ENCODE results near the gene PLET1.

The PLET1 gene

GRCh38 chr11:112280268-112281126 is 19.8 kb upstream of the PLET1 start:
- peak overlapping the region; percentile 61 for H3K27ac ChIP-seq (ENCODE audit: low read length)

DNA sequence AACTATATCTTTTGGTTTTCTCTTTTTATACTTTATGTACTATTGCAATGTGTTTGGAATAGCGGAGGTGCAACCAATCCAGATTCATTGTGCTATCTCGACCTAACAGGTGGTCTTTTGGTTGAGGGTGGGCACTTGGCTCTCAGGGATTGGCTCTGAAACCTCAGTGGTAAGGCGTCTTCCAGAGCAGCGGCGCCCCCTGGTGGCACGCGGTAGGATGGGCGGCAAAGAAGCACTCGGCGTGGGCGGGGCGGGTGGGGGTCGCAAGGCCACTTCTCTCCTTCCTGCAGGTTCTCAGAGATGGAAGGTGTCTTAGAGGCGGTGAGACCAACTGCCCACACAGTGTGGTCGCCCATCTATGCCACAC is 19.2 kb upstream of the PLET1 start:
- Histone ChIP-seq H3K27me3 (ENCODE audit: insufficient read depth, low read length, poor library complexity) (no peaks in the 10 kb centered on the region), H3K4me1 (ENCODE audit: insufficient read depth, low read length) (peaks cover 10% of the 10 kb centered on the region), H3K9ac (ENCODE audit: low read depth, low read length) (peak overlapping the region; percentile 56), H3K9me3 (ENCODE audit: insufficient read depth, low read length, severe bottlenecking) (no peaks in the 10 kb centered on the region), H3K4me3 (ENCODE audit: low read depth in 1 of 2, low read length in 2 of 2) (peak overlapping the region; percentile 29 to 62; a peak in 3 of 4 replicates), H4K20me1 (ENCODE audit: insufficient read depth, low read length) (no peaks in the 10 kb centered on the region), H3K36me3 (ENCODE audit: insufficient read depth, low read length) (no peaks in the 10 kb centered on the region), H3K27ac (ENCODE audit: low read length) (peak overlapping the region; percentile 61), H3K79me2 (ENCODE audit: insufficient read depth, low read length) (no peaks in the 10 kb centered on the region), H2AFZ (ENCODE audit: low read depth, low read length) (peak overlapping the region; percentile 100), H3K4me2 (ENCODE audit: insufficient read depth, low read length) (peak overlapping the region; percentile 98)
- ATAC-seq (ENCODE audit: insufficient read depth, low read depth) (peak; percentile 82), DNase-seq (peak; percentile 80)
- TF ChIP-seq EZH2 (IDR thresholded peaks at IDR 0.05; ENCODE audit: borderline replicate concordance, low read depth, low read length, severe bottlenecking) (no peak), CTCF (IDR thresholded peaks at IDR 0.05; ENCODE audit: borderline replicate concordance, extremely low read depth, low read length, poor library complexity, severe bottlenecking) (peak; percentile 76)

More at GRCh38 chr11:112280268-112281126, 19.8 kb upstream of the PLET1 start:
- peak overlapping the region; percentile 98 for H3K4me2 ChIP-seq (ENCODE audit: insufficient read depth, low read length)
- no peaks in the 10 kb centered on the region for H3K79me2 ChIP-seq (ENCODE audit: insufficient read depth, low read length)
- no peaks in the 10 kb centered on the region for H3K36me3 ChIP-seq (ENCODE audit: insufficient read depth, low read length)
- no peaks in the 10 kb centered on the region for H4K20me1 ChIP-seq (ENCODE audit: insufficient read depth, low read length)
- no peaks in the 10 kb centered on the region for H3K27me3 ChIP-seq (ENCODE audit: insufficient read depth, low read length, poor library complexity)
- H3K9me3 ChIP-seq (ENCODE audit: insufficient read depth, low read length, severe bottlenecking) = no peaks in the 10 kb centered on the region
- H3K4me1 ChIP-seq (ENCODE audit: insufficient read depth, low read length) = peaks cover 10% of the 10 kb centered on the region
- H3K4me3 ChIP-seq (ENCODE audit: low read depth in 1 of 2, low read length in 2 of 2) = peak overlapping the region; percentile 29 to 62; a peak in 3 of 4 replicates
- DNase-seq (peak; percentile 83), ATAC-seq (ENCODE audit: insufficient read depth, low read depth) (peak; percentile 89)
- TF ChIP-seq EZH2 (IDR thresholded peaks at IDR 0.05; ENCODE audit: borderline replicate concordance, low read depth, low read length, severe bottlenecking) = no peak
- peak; percentile 84 for TF ChIP-seq CTCF (IDR thresholded peaks at IDR 0.05; ENCODE audit: borderline replicate concordance, extremely low read depth, low read length, poor library complexity, severe bottlenecking)
- peak overlapping the region; percentile 56 for H3K9ac ChIP-seq (ENCODE audit: low read depth, low read length)
- H2AFZ ChIP-seq (ENCODE audit: low read depth, low read length) = peak overlapping the region; percentile 100

DNA sequence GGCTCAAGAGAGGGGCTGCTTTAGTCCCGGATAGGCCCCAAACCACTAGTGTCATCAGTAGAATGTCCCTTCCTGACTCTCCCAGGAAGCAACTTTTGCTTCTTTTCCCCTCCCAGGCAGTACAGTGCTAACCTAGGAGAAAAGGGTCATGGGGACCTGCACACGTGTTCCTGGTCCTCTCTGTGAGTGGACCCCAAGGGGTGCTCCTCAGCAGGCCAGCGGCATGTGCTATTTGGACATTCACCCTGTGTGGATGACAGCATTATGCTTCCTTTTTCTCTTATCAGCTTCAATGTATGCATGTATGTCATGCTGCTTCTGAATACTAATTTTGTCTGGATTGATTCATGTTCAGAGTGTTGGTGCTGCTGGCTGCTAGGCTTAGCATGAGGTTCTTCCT is 18.1 kb upstream of the PLET1 start:
- Histone ChIP-seq H3K9me3 (ENCODE audit: insufficient read depth, low read length, severe bottlenecking) (no peaks in the 10 kb centered on the region), H3K4me1 (ENCODE audit: insufficient read depth, low read length) (peaks cover 10% of the 10 kb centered on the region), H3K4me3 (ENCODE audit: low read depth in 1 of 2, low read length in 2 of 2) (no peak overlapping the region), H3K36me3 (ENCODE audit: insufficient read depth, low read length) (no peaks in the 10 kb centered on the region), H4K20me1 (ENCODE audit: insufficient read depth, low read length) (no peaks in the 10 kb centered on the region), H2AFZ (ENCODE audit: low read depth, low read length) (no peak overlapping the region), H3K27ac (ENCODE audit: low read length) (no peak overlapping the region), H3K79me2 (ENCODE audit: insufficient read depth, low read length) (no peaks in the 10 kb centered on the region), H3K9ac (ENCODE audit: low read depth, low read length) (no peak overlapping the region), H3K4me2 (ENCODE audit: insufficient read depth, low read length) (no peak overlapping the region), H3K27me3 (ENCODE audit: insufficient read depth, low read length, poor library complexity) (no peaks in the 10 kb centered on the region)
- TF ChIP-seq CTCF (IDR thresholded peaks at IDR 0.05; ENCODE audit: borderline replicate concordance, extremely low read depth, low read length, poor library complexity, severe bottlenecking) = no peak
- TF ChIP-seq EZH2 (IDR thresholded peaks at IDR 0.05; ENCODE audit: borderline replicate concordance, low read depth, low read length, severe bottlenecking) = no peak
- DNase-seq = no peak
- ATAC-seq (ENCODE audit: insufficient read depth, low read depth) = no peak

Measured in DND-41 (cell line).